ENCODE measurements around the gene TMEM119.

DNA sequence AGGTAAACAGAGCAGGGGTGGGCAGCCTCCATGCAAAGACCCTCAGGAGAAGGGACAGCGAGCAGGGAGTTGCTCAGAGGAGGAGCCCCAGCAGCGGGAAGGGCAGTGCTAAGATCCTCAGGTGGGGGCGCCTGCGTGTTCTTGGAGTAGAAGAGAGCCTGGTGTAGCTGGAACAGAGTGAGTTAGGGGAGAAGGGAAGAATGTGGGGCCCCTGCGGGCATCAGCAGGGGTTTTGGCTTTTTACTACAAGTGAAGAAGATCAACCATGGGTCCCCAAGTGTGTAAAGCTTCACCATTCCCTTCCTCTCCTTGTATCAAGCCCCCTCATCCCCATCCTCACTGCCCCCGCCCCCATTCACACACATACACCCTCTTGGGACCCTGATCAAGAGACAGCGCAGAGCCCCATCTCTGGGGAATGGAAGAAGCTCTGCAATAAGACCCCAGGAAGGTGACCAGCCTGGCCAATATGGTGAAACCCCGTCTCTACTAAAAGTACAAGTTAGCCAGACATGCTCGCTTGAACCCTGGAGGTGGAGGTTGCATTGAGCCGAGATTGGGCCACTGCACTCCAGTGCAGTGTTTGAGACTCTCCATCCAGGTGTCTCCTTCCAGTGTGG is 10.2 kb upstream of the TMEM119 start:
- TF ChIP-seq, protein P1, sequence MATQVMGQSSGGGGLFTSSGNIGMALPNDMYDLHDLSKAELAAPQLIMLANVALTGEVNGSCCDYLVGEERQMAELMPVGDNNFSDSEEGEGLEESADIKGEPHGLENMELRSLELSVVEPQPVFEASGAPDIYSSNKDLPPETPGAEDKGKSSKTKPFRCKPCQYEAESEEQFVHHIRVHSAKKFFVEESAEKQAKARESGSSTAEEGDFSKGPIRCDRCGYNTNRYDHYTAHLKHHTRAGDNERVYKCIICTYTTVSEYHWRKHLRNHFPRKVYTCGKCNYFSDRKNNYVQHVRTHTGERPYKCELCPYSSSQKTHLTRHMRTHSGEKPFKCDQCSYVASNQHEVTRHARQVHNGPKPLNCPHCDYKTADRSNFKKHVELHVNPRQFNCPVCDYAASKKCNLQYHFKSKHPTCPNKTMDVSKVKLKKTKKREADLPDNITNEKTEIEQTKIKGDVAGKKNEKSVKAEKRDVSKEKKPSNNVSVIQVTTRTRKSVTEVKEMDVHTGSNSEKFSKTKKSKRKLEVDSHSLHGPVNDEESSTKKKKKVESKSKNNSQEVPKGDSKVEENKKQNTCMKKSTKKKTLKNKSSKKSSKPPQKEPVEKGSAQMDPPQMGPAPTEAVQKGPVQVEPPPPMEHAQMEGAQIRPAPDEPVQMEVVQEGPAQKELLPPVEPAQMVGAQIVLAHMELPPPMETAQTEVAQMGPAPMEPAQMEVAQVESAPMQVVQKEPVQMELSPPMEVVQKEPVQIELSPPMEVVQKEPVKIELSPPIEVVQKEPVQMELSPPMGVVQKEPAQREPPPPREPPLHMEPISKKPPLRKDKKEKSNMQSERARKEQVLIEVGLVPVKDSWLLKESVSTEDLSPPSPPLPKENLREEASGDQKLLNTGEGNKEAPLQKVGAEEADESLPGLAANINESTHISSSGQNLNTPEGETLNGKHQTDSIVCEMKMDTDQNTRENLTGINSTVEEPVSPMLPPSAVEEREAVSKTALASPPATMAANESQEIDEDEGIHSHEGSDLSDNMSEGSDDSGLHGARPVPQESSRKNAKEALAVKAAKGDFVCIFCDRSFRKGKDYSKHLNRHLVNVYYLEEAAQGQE (IDR thresholded peaks at IDR 0.05; ENCODE audit: insufficient replicate concordance, low read depth), result no peak
- TF ChIP-seq POLR2AphosphoS5 (IDR thresholded peaks at IDR 0.05; ENCODE audit: low read depth), result no peak
- TF ChIP-seq, protein P2, sequence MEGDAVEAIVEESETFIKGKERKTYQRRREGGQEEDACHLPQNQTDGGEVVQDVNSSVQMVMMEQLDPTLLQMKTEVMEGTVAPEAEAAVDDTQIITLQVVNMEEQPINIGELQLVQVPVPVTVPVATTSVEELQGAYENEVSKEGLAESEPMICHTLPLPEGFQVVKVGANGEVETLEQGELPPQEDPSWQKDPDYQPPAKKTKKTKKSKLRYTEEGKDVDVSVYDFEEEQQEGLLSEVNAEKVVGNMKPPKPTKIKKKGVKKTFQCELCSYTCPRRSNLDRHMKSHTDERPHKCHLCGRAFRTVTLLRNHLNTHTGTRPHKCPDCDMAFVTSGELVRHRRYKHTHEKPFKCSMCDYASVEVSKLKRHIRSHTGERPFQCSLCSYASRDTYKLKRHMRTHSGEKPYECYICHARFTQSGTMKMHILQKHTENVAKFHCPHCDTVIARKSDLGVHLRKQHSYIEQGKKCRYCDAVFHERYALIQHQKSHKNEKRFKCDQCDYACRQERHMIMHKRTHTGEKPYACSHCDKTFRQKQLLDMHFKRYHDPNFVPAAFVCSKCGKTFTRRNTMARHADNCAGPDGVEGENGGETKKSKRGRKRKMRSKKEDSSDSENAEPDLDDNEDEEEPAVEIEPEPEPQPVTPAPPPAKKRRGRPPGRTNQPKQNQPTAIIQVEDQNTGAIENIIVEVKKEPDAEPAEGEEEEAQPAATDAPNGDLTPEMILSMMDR (IDR thresholded peaks at IDR 0.05; ENCODE audit: insufficient read depth, low read length), result no peak
